ENCODE data around the gene SP9.

DNA sequence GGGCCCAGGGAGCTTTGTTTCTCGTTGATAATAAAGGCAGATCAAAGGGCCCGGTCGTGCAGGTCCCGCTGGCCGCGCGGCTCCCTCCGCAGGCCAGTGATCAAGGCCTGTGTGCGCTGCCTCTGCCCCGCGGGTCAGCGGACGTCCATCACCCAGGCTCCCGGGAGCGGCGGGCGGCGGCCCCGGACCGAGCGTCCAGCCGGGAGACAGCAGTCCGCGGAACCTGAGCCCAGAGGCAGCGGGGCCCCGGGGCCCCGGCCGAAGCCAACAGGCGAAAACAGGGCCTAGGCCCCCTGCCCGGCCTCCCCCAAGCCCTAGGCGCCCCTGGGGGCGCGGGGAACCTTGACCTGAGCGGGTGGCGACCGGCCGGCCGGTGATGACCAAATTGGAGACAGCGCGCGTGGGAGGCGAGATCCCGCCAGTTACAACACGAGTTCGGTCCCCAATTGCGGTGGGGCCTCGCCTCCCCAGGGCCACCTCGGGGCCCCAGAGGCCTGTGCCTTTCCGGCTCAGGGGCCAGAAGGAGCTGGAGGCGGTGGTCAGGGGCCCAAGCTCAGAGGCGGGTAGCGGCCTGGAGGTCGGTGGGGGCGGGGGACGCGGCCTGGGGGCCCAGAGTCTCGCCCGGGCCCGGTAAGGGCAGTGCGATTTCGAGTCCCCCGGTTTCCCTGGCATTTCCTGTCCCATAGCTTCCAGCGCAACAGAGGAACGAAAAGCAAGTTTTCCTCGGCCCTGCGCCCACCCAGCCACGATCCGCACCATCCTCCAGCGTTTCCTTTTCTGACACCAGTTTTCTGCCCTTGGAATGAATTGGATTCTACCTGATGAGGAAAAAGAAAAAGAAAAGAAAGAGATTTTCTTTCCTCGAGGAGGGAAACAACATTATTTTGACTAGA lies 5.9 kb downstream of the SP9 start:
- TF ChIP-seq, protein P1, sequence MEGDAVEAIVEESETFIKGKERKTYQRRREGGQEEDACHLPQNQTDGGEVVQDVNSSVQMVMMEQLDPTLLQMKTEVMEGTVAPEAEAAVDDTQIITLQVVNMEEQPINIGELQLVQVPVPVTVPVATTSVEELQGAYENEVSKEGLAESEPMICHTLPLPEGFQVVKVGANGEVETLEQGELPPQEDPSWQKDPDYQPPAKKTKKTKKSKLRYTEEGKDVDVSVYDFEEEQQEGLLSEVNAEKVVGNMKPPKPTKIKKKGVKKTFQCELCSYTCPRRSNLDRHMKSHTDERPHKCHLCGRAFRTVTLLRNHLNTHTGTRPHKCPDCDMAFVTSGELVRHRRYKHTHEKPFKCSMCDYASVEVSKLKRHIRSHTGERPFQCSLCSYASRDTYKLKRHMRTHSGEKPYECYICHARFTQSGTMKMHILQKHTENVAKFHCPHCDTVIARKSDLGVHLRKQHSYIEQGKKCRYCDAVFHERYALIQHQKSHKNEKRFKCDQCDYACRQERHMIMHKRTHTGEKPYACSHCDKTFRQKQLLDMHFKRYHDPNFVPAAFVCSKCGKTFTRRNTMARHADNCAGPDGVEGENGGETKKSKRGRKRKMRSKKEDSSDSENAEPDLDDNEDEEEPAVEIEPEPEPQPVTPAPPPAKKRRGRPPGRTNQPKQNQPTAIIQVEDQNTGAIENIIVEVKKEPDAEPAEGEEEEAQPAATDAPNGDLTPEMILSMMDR (conservative IDR thresholded peaks at IDR 0.05) = no peak
- TF ChIP-seq EZH2 (IDR thresholded peaks at IDR 0.05; ENCODE audit: low read depth) = no peak

All from PC-9 (cell line).